ENCODE measurements around the gene AGTRAP.

DNA sequence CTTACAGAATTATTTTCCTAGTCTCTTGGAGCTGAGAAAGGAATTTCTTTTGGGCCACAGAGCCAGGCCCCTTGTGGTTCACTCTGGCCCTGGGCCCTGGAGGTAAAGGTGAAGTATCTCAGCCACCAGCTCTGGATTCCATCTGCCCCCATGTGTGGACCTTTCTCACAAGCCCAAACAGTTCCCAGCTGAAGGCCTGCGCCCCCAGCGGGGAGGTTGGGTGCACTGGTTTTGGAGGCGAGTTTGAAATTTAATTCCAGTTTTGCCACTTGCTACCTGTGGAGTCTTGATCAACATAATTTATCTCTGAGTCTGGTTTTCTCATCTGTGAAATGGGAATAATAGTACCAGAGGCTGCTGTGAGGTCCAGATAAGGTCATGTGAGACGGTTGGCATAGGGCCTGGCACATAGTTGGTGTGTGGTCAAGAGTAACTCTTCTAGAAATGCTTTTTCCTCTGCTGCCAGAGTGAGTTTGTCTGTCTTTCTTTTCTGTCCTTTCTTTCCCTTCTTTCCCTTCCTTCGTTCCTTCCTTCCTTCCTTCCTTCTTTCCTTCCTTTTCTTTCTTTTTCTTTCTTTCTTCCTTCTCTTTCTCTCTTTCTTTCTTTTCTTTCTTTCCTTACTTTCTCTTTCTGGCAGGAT lies 6.1 kb downstream of the AGTRAP start:
- no peak for TF ChIP-seq CTCF (IDR thresholded peaks at IDR 0.05; ENCODE audit: poor library complexity)
- TF ChIP-seq EZH2 (IDR thresholded peaks at IDR 0.05; ENCODE audit: borderline replicate concordance): no peak
- TF ChIP-seq EZH2phosphoT487 (IDR thresholded peaks at IDR 0.05; ENCODE audit: low read depth, severe bottlenecking, unreplicated experiment): no peak

All from hepatocyte (in vitro differentiated cells).